H1 (cell line): ENCODE results near the gene SPTAN1. TPM values are rescaled to one million over a fixed set of nuclear protein-coding genes. Genes with fewer than 3 reads are reported as not detected.

ENCODE experiments used
- CTCF ChIA-PET: fragments of 300-600 bp; sonication (Branson Sonifier 250); formaldehyde crosslinking; loops from one replicate; lab custom pipeline; 2021; ENCODE audit not compliant: partially characterized antibody; lab: Charles Lee
- POLR2A ChIA-PET: fragments of 300-600 bp; sonication (Branson Sonifier 250); formaldehyde crosslinking; loops from one replicate; lab custom pipeline; 2021; ENCODE audit warnings: inconsistent platforms; ENCODE audit not compliant: partially characterized antibody; lab: Charles Lee
- DNase-seq, 2 experiments: peaks; one replicate each; pipeline versions ENCODE4 v3.0.0 to v3.0.0-alpha.2; 2010 to 2022; ENCODE audit warnings: low spot score in 2 of 2, low read depth in 1 of 2, mixed read lengths in 1 of 2
- FAIRE-seq: peaks from 2 replicates; lab custom pipeline; 2011; peaks lifted over from hg19 to GRCh38; lab: Jason Lieb, UNC
- H2AFZ ChIP-seq: 2 replicates; pipeline ENCODE4 v1.8.1; 2012; ENCODE audit warnings: low read length, inconsistent platforms
- H2AK5ac ChIP-seq: 2 replicates; pipeline ENCODE4 v1.6.1; 2013; ENCODE audit warnings: low read depth, low read length
- H2BK120ac ChIP-seq: replicated peaks from 2 replicates; pipeline ENCODE3; 2013; ENCODE audit warnings: low read depth, low read length, inconsistent platforms
- H2BK12ac ChIP-seq: 2 replicates; pipeline ENCODE4 v1.6.1; 2013; ENCODE audit warnings: low read depth, low read length
- H2BK15ac ChIP-seq: 2 replicates; pipeline ENCODE4 v1.6.1; 2013; ENCODE audit warnings: low read length
- H2BK20ac ChIP-seq: 2 replicates; pipeline ENCODE4 v1.6.1; 2013; ENCODE audit warnings: low read length
- H2BK5ac ChIP-seq: 2 replicates; pipeline ENCODE4 v1.6.1; 2013; ENCODE audit warnings: low read depth, low read length
- H3K14ac ChIP-seq: 2 replicates; pipeline ENCODE4 v1.6.1; 2013; ENCODE audit warnings: inconsistent platforms; ENCODE audit not compliant: insufficient read length
- H3K18ac ChIP-seq: 2 replicates; pipeline ENCODE4 v1.6.1; 2013; ENCODE audit warnings: low read length; ENCODE audit errors: extremely low read depth
- H3K23ac ChIP-seq: 2 replicates; pipeline ENCODE4 v1.6.1; 2013; ENCODE audit warnings: inconsistent platforms; ENCODE audit not compliant: insufficient read length
- H3K23me2 ChIP-seq: 2 replicates; pipeline ENCODE4 v1.6.1; 2013; ENCODE audit warnings: low read depth, low read length
- H3K27ac ChIP-seq: 2 replicates; pipeline ENCODE4 v1.6.1; 2011; ENCODE audit warnings: low read depth, low read length, inconsistent platforms
- H3K27me3 ChIP-seq, 4 experiments: replicated peaks in 1 of 4; 1 replicate in 1 of 4; 2 replicates in 3 of 4; pipeline versions ENCODE4 v1.6.1 to v1.8.1; 2011 to 2013; ENCODE audit warnings: low read length in 3 of 4, mild to moderate bottlenecking in 3 of 4, inconsistent platforms in 2 of 4, mixed read lengths in 2 of 4, moderate library complexity in 1 of 4; ENCODE audit not compliant: control insufficient read depth in 3 of 4, insufficient read depth in 3 of 4; ENCODE audit errors: extremely low read depth in 1 of 4
- H3K36me3 ChIP-seq, 4 experiments: 2 replicates each; pipeline versions ENCODE4 v1.6.1 to v1.8.1; 2011 to 2013; ENCODE audit warnings: mild to moderate bottlenecking in 4 of 4, low read length in 3 of 4, moderate library complexity in 2 of 4, control low read depth in 1 of 4, inconsistent platforms in 1 of 4; ENCODE audit not compliant: insufficient read depth in 4 of 4, control insufficient read depth in 2 of 4
- H3K4ac ChIP-seq: replicated peaks from 2 replicates; pipeline ENCODE3; 2013; ENCODE audit warnings: low read length, low read depth, mixed read lengths, inconsistent platforms; ENCODE audit not compliant: insufficient read length
- H3K4me1 ChIP-seq, 4 experiments: replicated peaks in 1 of 4; 1 replicate in 1 of 4; 2 replicates in 3 of 4; pipeline versions ENCODE4 v1.6.1 to v1.8.1; 2011 to 2013; ENCODE audit warnings: low read length in 3 of 4, inconsistent platforms in 2 of 4, mixed read lengths in 1 of 4; ENCODE audit not compliant: insufficient read depth in 4 of 4, control insufficient read depth in 3 of 4
- H3K4me2 ChIP-seq, 2 experiments: 2 replicates each; pipeline versions ENCODE4 v1.6.1 to v1.8.1; 2011 to 2013; ENCODE audit warnings: low read depth in 2 of 2, low read length in 2 of 2, control low read depth in 1 of 2, inconsistent platforms in 1 of 2, mild to moderate bottlenecking in 1 of 2; ENCODE audit not compliant: insufficient read depth in 1 of 2
- H3K4me3 ChIP-seq, 4 experiments: fragments of 200-600, 300-600 bp in 1 of 4; sonication (generic), shearing (Covaris generic), sonication (Bioruptor Twin) in 1 of 4; 2 replicates each; pipeline versions ENCODE4 v1.5.1 to v1.8.1; 2011 to 2016; ENCODE audit warnings: low read length in 4 of 4, low read depth in 3 of 4, control low read depth in 2 of 4, inconsistent platforms in 2 of 4, mild to moderate bottlenecking in 2 of 4, mixed read lengths in 1 of 4, moderate library complexity in 1 of 4; ENCODE audit not compliant: insufficient read depth in 2 of 4; ENCODE audit errors: extremely low read depth in 1 of 4
- H3K56ac ChIP-seq: replicated peaks from 2 replicates; pipeline ENCODE3; 2013; ENCODE audit warnings: low read depth, mild to moderate bottlenecking, mixed read lengths, low read length, inconsistent platforms; ENCODE audit not compliant: insufficient read length
- H3K79me1 ChIP-seq: 2 replicates; pipeline ENCODE4 v1.6.1; 2013; ENCODE audit warnings: low read depth, low read length, control low read depth
- H3K79me2 ChIP-seq, 2 experiments: 2 replicates each; pipeline versions ENCODE4 v1.6.1 to v1.8.1; 2012 to 2013; ENCODE audit warnings: low read length in 2 of 2, mild to moderate bottlenecking in 2 of 2, inconsistent platforms in 1 of 2; ENCODE audit not compliant: insufficient read depth in 2 of 2, control insufficient read depth in 1 of 2
- H3K9ac ChIP-seq, 4 experiments: replicated peaks in 1 of 4; 1 replicate in 1 of 4; 2 replicates in 3 of 4; pipeline versions ENCODE4 v1.6.1 to v1.8.1; 2011 to 2013; ENCODE audit warnings: low read depth in 3 of 4, low read length in 3 of 4, control low read depth in 2 of 4, mild to moderate bottlenecking in 2 of 4, moderate library complexity in 2 of 4, inconsistent platforms in 1 of 4; ENCODE audit errors: extremely low read depth in 1 of 4
- H3K9me3 ChIP-seq, 2 experiments: 2 replicates each; pipeline versions ENCODE4 v1.6.1 to v1.8.1; 2012 to 2013; ENCODE audit warnings: mild to moderate bottlenecking in 2 of 2, moderate library complexity in 2 of 2, control low read depth in 1 of 2, inconsistent platforms in 1 of 2, low read depth in 1 of 2, low read length in 1 of 2, mixed read lengths in 1 of 2; ENCODE audit not compliant: insufficient read depth in 2 of 2
- H4K20me1 ChIP-seq, 2 experiments: replicated peaks in 1 of 2; 2 replicates each; pipeline versions ENCODE3 to v1.8.1; 2011 to 2013; ENCODE audit warnings: inconsistent platforms in 2 of 2, low read length in 2 of 2, mild to moderate bottlenecking in 1 of 2; ENCODE audit not compliant: insufficient read depth in 2 of 2, control insufficient read depth in 1 of 2
- H4K5ac ChIP-seq: 2 replicates; pipeline ENCODE4 v1.6.1; 2013; ENCODE audit warnings: low read length, low read depth, mixed read lengths, inconsistent platforms; ENCODE audit not compliant: insufficient read length
- H4K8ac ChIP-seq: 2 replicates; pipeline ENCODE4 v1.8.0; 2013; ENCODE audit warnings: mild to moderate bottlenecking, moderate library complexity, low read length, inconsistent platforms; ENCODE audit not compliant: insufficient read depth; ENCODE audit errors: extremely low read depth
- H4K91ac ChIP-seq: replicated peaks from 2 replicates; pipeline ENCODE3; 2013; ENCODE audit warnings: low read length, mixed read lengths, inconsistent platforms; ENCODE audit not compliant: insufficient read length
- JUND ChIP-seq: IDR thresholded peaks from 2 replicates; pipeline ENCODE4 v1.6.1; 2011; ENCODE audit warnings: mild to moderate bottlenecking, improper control_type of control experiment, low read length
- KDM4A ChIP-seq: IDR thresholded peaks from one replicate; pipeline ENCODE4 v1.7.1; 2012; ENCODE audit warnings: low read depth, mild to moderate bottlenecking, moderate library complexity, low read length, inconsistent platforms; ENCODE audit not compliant: severe bottlenecking
- PHF8 ChIP-seq: fragments of 200-600 bp; sonication (generic); conservative IDR thresholded peaks from 2 replicates; pipeline ENCODE4 v1.7.1; 2012; ENCODE audit warnings: low read depth, mild to moderate bottlenecking, inconsistent platforms, low read length, moderate library complexity
- SIRT6 ChIP-seq: IDR thresholded peaks from one replicate; pipeline ENCODE4 v1.7.1; 2012; ENCODE audit warnings: low read length, inconsistent platforms
- WGBS, 2 experiments: shearing (Covaris generic) in 1 of 2; methylation state at CpG; one replicate each; pipeline versions ENCODE4 v1.1.6 to v1.1.7; 2013 to 2015; ENCODE audit warnings: low lambda C conversion rate in 2 of 2, mixed read lengths in 2 of 2, inconsistent platforms in 1 of 2, low coverage in 1 of 2, missing lambda C conversion rate in 1 of 2; ENCODE audit not compliant: insufficient replicate concordance in 2 of 2, insufficient coverage in 1 of 2, insufficient read length in 1 of 2; ENCODE audit errors: extremely low coverage in 1 of 2, missing lambda C conversion rate in 1 of 2; 5-methylcytosine and 5-hydroxymethylcytosine counted together
- polyA plus RNA-seq, 7 experiments: library from polyadenylated mRNA; depleted of rRNA in 3 of 7; stranded (reverse) in 5 of 7; unstranded in 2 of 7; fragments of >200 nt in 5 of 7; fragments of 200-250 nt in 2 of 7; gene quantifications; 1 replicate in 5 of 7; 2 replicates in 1 of 7; 4 replicates in 1 of 7; pipeline versions ENCODE4 v1.2.1 to v1.2.3, GENCODE V29; 2011 to 2013; ENCODE audit warnings: missing spikeins in 2 of 7, mixed read lengths in 2 of 7
- total RNA-seq: library from RNA; stranded (reverse); fragmentation: NEBNext Ultra II Directional; extraction: Animal tissue kit (Norgen Biotek cat#: 25700); gene quantifications from 2 replicates; pipeline ENCODE4 v1.2.1, GENCODE V29; 2021

Gene SPTAN1
- total and polyA plus RNA-seq, 2 of the 8 experiments (the other 6 are each of a cell fraction or from before 2014, with no cell fraction given), result 182 to 216 TPM

DNA sequence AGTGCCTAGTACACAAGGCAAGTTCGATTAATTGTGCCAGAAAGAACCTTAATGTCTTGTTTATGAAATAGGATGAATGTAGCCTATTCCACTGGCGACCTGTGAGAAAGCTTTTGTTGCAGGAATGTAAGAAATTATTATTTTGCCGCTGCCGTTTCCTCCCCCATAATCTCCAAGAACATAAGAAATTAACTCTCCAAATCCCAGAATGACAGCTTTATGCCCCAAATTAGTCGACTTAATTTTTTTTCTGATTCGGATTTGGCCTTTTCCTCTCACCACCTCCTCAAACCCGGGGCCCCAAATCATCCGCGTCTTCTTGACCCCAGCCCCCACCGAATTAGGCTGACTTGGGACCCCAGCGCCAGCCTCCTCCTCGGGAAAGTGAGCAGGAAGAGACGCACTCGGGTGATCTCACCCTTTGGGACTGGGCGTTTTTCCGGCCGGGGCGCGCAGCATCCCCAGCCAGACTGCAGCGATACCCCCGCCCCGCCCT lies 682 bp upstream of the SPTAN1 start:
- Histone ChIP-seq H3K79me1 (no peaks in the 10 kb centered on the region), H3K27ac (no peak overlapping the region), H4K20me1 (peaks cover 2 to 8% of the 10 kb centered on the region in 2 experiments), H3K4ac (no peak overlapping the region), H3K36me3 (no peaks in the 10 kb centered on the region), H4K91ac (no peak overlapping the region), H3K79me2 (peaks cover 0 to 38% of the 10 kb centered on the region in 2 experiments; a peak in 2 of 4 replicates), H3K23me2 (peaks cover 5% of the 10 kb centered on the region), H3K4me1 (peaks cover 10 to 17% (median 15%) of the 10 kb centered on the region in 4 experiments), H3K23ac (no peak overlapping the region), H3K9ac (peak overlapping the region; percentile 22 to 66 (median 46); a peak in 6 of 7 replicates), H4K8ac (peak overlapping the region; percentile 90; the same call in 1 of the 2 replicates), H3K9me3 (no peaks in the 10 kb centered on the region), H2BK5ac (no peak overlapping the region; the same call in 1 of the 2 replicates), H2AFZ (no peak overlapping the region), H2BK120ac (no peak overlapping the region), H3K56ac (no peak overlapping the region), H2BK20ac (no peak overlapping the region), H3K4me3 (peak overlapping the region; percentile 49 to 96 (median 74)), H3K4me2 (peak overlapping the region; percentile 62 to 82), H2BK12ac (no peak overlapping the region), H4K5ac (no peak overlapping the region), H3K27me3 (peaks cover 0 to 3% (median 0%) of the 10 kb centered on the region in 4 experiments; a peak in 3 of 7 replicates), H3K18ac (no peak overlapping the region), H2BK15ac (no peak overlapping the region), H3K14ac (no peak overlapping the region), H2AK5ac (no peak overlapping the region)
- ChIA-PET CTCF (interaction anchor here (0.6 to 1.3 kb wide), 4 partner anchors 43 to 191 kb away, joined by 3 to 4 read pairs (median 3); no protein-coding TSS in a partner anchor), POLR2A (interaction anchor here (0.6 to 7.2 kb wide), 24 partner anchors 11 to 337 kb away, joined by 3 to 59 read pairs (median 4); partner anchors contain the start of genes GLE1, GOLGA2, ODF2 and SWI5)
- FAIRE-seq (no peak), DNase-seq (no peak)
- 15% methylated on average over 10 of the region's 22 CpGs; no CpG with 5 or more reads in 1 of the 2 experiments for WGBS, 2 experiments
- no peak for TF ChIP-seq SIRT6
- no peak for TF ChIP-seq KDM4A
- TF ChIP-seq JUND, result peak; percentile 64
- TF ChIP-seq PHF8, result peak; percentile 9; the same call in 1 of the 2 replicates
